GM10248 (cell line): ENCODE data around the gene SMPD3.

Source experiments
- CTCF ChIA-PET: fragments of 300-600 bp; sonication (Branson Sonifier 250); formaldehyde crosslinking; extraction: SDS; loops from one replicate; lab custom pipeline; 2021; ENCODE audit warnings: antibody characterized with exemption; lab: Yijun Ruan, JAX
- POLR2A ChIA-PET: fragments of 350-650 bp; sonication (Branson Sonifier 250); formaldehyde crosslinking; extraction: SDS; loops from one replicate; lab custom pipeline; 2020; ENCODE audit warnings: antibody characterized with exemption; lab: Yijun Ruan, JAX
- DNase-seq: peaks from one replicate; pipeline ENCODE4 v3.0.0; 2012; ENCODE audit errors: extremely low spot score
- TF ChIP-seq, protein P1 (sequence below): IDR thresholded peaks from 2 replicates; pipeline ENCODE4 v1.5.1; 2012; ENCODE audit warnings: mild to moderate bottlenecking, low read depth; ENCODE audit errors: extremely low read depth, missing control alignments, control extremely low read depth

Gene SMPD3

DNA sequence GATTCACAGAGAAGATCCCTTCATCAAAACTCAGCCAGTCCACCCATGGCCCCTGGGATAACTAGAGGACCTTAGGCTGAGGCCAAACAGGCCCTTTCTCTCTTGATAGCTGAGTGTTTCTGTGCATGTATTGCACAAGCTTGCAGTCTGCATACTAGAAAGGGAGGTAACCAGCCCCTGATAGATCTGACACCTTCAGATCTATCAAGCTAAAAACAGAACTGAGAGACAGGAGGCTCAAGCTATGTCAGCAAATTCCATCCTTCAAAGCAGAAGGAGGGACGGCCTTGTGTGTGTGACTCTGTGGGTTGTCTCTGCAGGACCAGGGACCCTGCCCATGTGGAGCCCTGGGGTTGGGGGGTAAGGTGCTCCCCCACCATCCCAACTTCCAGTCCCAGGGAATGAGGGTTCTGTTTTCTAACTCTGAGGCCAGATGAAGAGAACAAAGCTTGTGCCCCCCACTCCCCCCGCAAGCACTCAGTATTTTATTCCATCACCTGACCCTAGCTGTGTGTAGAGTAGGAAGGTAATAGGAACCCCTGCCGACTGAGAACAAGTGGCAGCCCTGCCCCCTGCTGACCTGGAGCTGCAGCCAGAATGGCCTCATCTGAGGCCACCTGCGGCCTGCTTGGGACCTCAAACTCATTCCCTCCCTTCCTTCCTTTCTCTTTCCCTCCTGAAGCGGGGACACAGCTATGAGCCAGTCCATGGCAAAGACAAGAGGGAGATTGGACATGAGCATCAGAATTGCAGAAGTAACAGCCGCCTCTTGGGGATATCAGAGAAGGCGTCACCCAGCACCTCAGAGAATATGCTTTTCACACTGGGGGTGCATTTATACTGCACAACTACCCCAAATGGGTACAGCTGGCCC lies 63.8 kb downstream of the SMPD3 start:
- TF ChIP-seq, protein P1, sequence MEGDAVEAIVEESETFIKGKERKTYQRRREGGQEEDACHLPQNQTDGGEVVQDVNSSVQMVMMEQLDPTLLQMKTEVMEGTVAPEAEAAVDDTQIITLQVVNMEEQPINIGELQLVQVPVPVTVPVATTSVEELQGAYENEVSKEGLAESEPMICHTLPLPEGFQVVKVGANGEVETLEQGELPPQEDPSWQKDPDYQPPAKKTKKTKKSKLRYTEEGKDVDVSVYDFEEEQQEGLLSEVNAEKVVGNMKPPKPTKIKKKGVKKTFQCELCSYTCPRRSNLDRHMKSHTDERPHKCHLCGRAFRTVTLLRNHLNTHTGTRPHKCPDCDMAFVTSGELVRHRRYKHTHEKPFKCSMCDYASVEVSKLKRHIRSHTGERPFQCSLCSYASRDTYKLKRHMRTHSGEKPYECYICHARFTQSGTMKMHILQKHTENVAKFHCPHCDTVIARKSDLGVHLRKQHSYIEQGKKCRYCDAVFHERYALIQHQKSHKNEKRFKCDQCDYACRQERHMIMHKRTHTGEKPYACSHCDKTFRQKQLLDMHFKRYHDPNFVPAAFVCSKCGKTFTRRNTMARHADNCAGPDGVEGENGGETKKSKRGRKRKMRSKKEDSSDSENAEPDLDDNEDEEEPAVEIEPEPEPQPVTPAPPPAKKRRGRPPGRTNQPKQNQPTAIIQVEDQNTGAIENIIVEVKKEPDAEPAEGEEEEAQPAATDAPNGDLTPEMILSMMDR = peak; percentile 34
- peak; percentile 48 for DNase-seq
- CTCF ChIA-PET = interaction anchor here (0.9 to 4.0 kb wide), 8 partner anchors 9 to 123 kb away, joined by 3 to 20 read pairs (median 5); no protein-coding TSS in a partner anchor
- POLR2A ChIA-PET = no interaction called here

DNA sequence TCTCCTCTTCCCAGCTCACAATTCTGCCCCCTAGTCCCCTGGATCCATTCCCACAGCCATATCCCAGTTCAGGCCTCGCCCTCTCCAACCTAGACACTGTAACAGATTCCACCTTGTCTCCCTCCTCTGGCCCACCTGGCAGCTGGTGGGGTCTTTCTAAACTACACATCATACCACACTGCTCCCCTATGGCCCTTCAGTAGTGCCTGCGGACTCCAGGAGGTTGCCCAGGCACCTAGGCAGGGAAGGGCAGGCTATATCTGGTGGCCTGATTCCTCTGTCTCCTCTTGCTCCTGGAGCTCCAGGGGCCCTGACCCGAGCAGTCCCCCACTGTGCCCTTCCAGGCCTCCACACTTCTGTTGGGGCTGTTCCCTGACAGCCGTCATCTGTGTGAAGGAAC lies 64.5 kb downstream of the SMPD3 start:
- TF ChIP-seq, protein P1 = no peak
- CTCF ChIA-PET = interaction anchor here (0.9 to 4.0 kb wide), 7 partner anchors 8 to 122 kb away, joined by 3 to 20 read pairs (median 6); no protein-coding TSS in a partner anchor
- POLR2A ChIA-PET = no interaction called here

DNA sequence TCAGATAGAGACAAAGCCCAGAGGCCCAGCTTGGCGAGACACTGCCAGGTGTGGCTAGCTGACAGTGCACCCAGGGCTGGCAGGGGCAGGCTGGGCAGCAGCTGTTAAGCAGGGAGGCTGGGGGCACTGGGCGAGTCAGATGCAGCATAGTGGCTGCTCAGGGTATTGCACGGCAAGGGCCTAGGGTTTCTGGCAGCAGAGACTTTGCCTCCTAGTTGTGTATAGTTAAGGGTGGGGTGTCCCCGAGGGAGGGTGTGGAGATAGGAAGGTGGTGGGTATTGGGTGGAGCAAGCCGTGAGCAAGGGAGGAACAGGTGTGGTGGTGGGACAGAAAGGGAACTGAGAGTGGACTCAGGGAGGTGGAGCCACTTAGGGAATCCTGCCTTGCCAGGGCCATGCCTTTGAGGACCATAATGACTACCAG lies 66.0 kb downstream of the SMPD3 start:
- POLR2A ChIA-PET = no interaction called here
- peak; percentile 65 for DNase-seq
- CTCF ChIA-PET = interaction anchor here (1.0 to 2.5 kb wide), 9 partner anchors 8 to 145 kb away, joined by 3 to 10 read pairs (median 4); no protein-coding TSS in a partner anchor
- TF ChIP-seq, protein P1 = no peak

More for the DNA sequence above, 64.5 kb downstream of the SMPD3 start:
- no peak for DNase-seq

DNA sequence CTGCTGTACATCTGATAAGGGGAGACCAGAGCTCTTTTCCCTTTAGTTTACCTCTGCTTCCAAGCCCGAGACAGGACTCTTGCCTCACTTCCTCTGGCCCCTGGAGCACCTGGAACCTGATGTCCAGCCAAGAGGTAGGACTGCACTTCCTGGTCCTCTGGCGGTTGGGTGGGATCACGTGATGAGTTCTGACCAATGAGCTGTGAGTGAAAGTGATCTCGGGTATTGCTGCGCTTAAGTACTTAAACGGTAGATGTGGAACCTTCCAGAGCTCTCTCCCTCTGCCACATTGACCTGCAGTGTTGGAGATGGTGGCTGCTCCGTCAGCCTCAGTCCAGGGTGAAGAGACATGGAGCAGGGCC lies 67.0 kb downstream of the SMPD3 start:
- ChIA-PET CTCF (interaction anchor here (1.0 to 2.5 kb wide), 10 partner anchors 8 to 146 kb away, joined by 3 to 10 read pairs (median 4); no protein-coding TSS in a partner anchor), POLR2A (no interaction called here)
- DNase-seq = no peak
- TF ChIP-seq, protein P1 = no peak

DNA sequence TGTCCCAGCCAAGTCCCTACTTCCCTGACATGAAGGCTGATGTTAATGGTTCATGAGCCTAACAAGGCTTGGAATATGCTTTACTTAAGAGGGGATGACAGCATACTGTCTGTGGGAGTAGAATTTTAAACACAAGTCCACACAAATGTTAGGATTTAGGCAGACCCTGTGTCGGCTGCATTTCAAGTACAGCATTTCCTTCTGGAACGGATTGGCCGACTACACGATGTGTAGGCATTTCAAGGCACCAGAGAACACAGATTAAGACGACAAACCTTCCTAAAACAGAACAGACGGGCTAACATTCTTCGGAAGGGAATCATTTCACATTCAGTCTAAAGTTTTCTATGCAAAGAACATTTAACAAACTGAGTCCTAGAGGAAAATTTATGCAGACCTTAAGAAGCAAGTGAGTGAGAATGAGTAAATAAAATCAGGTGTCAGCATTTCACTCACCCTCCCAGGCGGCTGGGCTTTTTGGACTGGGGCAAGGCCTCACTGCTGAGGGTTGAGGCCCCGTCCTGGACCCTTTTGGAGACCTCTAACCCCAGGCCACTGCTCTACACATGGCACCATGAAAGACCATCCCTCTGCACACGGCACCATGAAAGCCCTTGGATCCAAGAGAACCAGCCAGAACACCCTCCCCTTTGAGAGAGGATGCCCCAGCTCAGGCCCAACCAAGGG lies 67.5 kb downstream of the SMPD3 start:
- no peak for DNase-seq
- ChIA-PET POLR2A (no interaction called here), CTCF (interaction anchor here (1.1 to 2.5 kb wide), 7 partner anchors 8 to 26 kb away, joined by 3 to 10 read pairs (median 4); no protein-coding TSS in a partner anchor)

DNA sequence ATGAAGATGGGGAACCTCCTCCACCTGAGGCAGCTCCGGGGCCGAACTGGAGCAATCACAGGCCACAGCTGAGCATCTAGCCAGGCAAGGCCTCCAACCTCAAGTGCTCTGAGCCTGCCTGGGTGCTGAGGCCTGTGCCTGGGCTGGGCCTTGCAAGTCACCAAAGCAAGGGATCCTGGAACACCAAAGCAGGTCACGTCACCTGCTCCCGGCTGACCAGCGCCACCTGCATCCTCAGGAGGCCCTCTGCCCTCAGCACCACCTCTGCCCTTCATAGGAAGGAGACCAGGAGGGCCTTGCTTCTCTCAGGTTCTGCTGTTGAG lies 68.0 kb downstream of the SMPD3 start:
- CTCF ChIA-PET = no interaction called here
- DNase-seq = no peak
- TF ChIP-seq, protein P1 = no peak
- POLR2A ChIA-PET = no interaction called here

More for the DNA sequence above, 67.5 kb downstream of the SMPD3 start:
- TF ChIP-seq, protein P1 = no peak
